Medulla oblongata (tissue), 1 donor: ENCODE data around the gene AKT1.
A peak's percentile ranks its signal among the peaks of the same experiment; 100 is the strongest.
"Not testable (repeated sequence)": the region's sequence is repeated elsewhere in the genome, so short reads cannot be mapped to it uniquely, and the experiment has no call there.

ENCODE experiments used
- DNase-seq: peaks from one replicate; pipeline ENCODE4 v3.0.0-alpha.2; 2015; ENCODE audit errors: extremely low spot score

The AKT1 gene

DNA sequence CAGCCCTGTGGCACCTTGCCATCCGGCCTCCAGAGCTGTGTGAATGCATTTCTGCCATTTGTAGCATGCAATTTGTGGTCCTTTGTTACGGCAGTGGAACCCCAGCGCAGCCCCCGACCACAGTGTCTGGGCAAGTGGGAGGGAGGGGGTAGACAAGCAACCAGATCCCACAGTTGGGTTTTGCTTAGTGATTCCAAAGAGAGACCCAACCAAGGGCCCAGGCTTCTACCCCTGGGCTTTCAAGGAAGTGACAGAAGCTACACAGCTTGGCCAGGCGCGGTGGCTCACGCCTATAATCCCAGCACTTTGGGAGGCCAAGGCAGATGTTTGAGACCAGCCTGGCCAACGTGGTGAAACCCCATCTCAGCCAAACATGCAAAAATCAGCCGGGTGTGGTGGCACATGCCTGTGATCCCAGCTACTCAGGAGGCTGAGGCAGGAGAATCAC is 23.2 kb upstream of the AKT1 start:
- DNase-seq: no peak

DNA sequence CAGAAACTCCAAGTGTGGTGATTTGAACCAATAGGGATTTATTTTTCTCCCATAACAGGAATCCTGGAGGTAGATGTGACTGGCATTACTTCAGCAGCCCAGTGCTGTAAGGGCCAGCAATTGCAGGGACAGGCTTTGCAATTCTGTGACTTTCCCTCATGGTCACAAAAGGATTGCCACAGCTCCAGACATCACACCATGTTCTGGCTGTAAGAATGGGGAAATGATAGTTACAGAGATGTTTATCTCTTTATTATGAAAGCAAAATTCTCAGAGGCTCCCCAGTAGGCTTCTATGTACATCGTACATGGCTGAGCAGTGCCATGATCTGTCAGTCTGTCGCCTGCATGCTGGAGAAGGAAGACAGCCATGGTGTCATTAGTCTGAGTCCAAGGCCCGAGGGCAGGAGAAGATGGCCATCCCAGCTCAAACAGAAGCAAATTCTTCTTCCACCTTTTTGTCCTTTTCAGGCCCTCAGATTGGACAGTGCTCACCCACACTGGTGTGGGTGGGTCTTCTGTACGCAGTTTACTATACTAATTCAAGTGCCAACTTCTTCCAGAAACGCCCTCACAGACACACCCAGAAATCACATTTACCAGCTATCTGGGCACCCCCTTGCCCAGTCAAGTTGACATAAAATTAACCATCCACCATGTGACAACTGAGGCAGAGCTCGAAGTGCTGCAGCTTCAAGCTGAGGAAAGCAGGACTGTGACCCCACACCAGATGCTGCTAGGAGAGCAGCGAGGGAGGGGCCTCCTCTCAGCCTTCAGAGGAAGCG is 22.6 kb upstream of the AKT1 start:
- DNase-seq: no peak

DNA sequence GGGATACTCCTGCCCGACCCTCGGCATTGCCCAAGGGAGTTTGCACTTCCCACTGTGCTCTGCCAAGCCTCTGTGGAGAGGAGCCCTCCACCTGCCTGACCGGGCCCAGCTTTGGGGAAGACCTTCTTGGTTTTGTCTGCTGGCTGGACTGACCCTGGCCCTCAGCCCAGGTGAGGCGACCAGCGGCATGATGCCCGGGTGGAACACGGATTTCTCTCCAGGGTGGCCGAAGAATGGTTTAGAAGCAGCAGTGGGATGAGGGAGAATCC is 21.0 kb upstream of the AKT1 start:
- DNase-seq: no peak

DNA sequence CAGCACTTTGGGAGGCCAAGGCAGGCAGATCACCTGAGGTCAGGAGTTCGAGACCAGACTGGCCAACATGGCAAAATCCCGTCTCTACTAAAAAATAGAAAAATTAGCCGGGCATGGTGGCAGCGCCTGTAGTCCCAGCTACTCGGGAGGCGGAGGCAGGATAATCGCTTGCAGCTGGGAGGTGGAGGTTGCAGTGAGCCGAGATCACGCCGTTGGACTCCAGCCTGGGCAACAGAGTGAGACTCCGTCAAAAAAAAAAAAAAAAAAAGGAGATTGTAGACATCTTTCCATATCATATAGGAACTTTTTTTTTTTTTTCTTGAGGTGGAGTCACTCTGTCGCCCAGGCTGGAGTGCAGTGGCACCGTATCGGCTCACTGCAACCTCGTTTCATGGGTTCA is 19.2 kb upstream of the AKT1 start:
- DNase-seq: not testable (repeated sequence)

DNA sequence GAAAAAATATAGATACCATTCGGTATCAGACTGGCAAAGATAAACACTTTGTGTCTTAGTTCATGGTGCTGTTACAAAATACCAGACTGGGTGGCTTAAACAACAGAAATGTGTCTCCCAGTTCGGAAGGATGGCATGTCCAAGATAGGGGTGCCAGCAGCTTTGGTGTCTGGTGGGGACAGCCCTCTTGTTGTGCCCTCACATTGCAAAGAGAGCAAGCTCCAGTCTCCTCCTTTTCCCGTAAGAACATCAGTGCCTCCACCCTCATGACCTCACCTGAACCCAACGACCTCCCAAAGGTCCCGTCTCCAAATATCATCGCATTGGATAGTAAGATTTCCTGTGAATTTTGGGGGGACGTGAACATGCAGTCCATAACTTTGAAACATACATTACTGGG is 17.7 kb upstream of the AKT1 start:
- no peak for DNase-seq

DNA sequence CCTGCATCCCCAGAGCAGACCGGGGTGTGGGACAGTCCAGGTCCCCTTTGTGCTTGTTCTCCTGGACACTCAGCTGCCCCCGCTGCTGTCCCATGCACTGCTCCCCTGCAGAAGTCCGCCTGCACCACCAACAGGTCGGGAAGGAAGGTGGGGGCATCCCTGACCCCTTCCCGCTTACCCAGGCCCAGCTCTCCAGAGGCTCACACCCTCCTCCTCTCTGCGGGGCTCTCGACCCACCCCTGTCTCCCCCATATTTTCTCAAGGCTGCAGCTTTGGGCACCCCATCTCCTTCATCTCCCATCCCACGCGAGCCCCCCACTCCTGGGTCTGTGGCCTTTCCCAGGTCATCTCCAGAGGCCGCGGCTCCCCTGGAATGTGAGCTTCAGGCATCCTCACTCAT is 14.8 kb upstream of the AKT1 start:
- DNase-seq: no peak

DNA sequence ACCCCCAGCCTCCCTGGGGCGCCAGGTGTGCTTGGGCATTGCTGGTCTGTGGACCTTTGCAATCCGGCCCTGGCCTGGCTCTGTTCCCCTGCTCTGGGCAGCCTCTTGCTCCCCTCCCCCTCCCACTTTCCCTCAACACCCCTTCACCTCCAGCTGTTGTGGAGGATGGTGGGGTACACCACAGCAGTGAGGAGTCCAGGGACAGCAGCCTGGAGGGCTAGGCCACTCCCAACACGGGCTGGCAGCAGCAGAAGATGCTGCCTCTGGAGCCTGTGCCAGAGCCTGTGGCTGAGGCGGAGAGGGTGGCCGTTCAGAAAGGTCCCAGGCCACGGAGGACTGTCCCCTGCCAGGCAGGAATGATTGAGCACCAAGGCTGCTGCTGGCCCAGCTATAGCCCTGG is 12.9 kb upstream of the AKT1 start:
- no peak for DNase-seq

DNA sequence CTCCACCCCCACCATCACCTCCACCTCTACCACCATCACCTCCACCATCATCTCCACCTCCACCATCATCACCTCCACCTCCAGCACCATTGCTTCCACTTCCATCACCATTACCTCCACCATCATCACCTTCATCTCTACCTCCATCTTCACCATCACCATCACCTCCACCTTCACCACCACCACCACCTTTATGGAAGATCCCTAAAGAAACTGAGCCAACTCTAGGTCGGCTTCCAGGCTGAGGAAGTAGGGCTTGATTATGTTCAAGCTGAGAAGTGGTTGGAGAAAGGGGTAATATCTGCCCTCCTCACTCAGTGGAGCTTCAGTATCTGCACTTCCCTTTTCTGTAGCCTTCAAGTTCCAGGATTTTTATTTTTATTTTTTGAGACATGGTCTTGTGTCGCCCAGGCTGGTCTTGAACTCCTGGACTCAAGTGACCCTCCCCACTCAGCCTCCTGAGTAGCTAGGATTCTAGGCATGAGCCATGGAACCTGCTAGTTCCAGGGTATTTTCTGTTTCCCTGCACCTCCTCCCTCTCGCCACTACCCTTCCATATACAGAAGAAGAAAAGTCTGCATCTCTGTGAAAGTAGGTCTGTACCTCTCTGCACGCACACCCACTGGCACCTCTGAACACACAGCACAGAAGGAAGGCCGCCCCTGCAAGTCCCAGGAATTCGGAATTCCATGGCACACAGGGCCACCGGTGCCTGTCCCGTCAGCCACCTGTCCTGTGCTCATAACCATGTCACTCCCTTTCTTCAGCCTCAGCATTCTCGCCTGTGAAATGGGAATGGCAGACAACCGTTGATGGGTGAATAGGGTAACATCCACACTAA is 11.3 kb upstream of the AKT1 start:
- no peak for DNase-seq

DNA sequence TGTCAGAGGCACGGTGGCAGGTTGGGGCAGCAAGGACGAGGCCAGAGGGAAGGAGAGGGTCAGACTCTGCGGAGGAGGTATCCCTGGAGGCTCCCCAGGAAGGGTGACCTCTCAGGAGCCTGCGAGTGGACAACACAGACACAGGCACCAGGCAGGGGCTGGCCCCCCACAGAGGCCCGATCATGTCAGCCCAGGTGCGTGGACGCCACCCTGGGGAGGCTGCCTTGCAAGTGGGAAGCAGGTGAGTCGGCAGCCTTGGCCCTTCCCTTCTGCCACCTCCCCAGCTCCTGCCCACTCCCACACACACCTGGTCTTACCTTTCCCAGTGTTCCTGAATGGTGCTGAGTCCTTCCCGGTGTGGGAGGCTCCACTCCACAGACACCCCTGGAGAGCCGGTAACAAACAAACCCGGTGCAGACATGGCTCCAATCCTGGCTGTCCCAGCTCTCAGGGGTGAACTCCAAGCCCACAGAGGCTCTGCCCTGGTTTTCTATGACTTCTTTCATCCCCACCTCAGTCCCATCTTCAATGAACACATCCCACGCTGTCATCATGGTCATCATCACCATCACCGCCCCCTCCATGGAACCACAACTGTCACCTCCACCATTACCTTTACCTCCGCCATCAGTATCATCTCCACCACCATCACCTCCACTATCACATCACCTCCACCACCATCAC is 10.5 kb upstream of the AKT1 start:
- no peak for DNase-seq

DNA sequence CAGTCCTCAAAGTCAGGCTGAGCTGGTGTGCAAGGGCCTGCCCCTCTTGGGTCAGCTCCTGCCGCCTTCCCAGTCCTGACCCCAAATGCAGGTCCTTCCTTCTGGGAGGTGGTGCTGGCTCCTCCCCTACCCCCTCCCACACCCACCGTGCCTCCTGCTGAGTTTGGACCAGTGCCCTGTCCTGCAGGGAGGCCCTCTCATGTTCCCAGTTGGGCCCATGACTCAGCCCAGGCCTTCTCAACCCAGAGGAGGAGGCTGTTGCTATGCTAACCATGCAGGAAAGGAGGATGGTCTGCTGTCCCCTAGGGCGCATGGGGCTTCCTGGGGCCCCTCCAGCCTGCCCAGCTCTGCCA is 9.8 kb upstream of the AKT1 start:
- DNase-seq: no peak

DNA sequence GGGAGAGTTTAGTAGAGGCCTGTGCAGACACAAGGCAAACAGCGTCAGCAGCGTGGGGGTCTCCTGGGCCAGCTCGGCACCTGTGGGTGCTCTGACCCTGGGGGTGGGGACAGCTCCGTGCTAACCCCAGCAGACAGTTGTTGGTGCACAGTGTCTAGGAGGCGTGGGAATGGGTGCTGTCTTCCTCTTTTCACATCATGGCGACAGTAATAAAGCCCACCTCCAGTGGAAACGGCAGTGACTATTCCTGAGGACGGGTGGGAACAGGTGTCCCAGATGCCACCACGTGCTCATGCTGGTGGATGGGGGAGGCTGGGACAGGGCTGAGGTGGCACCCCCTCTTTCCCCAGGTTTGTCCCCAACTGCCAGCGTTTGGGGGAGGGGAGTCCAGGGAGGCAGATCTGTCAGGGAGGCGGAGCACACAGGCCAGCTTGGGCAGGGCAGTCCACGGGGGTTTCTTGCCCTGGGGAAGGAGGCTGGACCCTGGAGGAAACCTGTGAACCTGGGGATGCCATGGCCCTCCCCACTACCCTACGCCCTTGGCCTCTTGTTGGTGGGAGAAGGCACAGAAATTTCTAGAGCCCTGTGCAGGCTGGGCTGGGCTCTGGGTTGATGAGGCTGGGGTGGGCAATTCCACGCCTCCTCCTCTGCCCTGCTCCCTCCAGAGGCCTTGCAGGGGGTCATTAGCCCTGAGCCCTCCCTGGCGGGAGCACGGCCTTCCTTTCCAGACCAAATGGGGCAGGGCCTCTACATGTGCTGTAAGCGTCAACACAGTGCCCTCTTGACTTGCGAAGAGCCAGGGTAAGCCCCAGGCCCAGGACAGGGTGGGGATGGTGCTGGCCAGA is 9.2 kb upstream of the AKT1 start:
- no peak for DNase-seq

DNA sequence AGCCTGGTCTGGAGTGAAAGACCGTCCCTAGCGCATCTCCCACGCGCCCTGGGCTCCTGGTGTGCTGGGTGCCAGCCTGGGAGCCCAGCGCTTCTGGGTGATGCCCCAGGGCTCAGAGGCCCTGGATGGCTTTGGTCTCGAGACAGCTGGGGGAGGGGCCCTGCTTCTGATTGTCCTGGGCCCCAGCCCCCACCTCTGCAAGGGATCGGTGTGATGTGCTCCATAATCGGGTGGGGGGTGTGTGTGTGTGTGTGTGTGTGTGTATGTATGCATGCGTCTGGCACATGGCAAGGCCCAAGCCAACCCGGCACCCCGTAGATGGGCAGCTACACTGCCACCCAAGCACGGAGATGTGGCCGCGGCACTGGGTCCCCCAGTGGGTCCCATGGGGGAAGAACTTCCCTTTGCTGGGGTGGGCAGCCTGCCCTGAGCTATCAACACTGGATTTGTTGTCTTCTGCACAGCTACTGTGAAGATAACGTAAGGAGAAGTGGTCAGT is 8.4 kb upstream of the AKT1 start:
- no peak for DNase-seq

DNA sequence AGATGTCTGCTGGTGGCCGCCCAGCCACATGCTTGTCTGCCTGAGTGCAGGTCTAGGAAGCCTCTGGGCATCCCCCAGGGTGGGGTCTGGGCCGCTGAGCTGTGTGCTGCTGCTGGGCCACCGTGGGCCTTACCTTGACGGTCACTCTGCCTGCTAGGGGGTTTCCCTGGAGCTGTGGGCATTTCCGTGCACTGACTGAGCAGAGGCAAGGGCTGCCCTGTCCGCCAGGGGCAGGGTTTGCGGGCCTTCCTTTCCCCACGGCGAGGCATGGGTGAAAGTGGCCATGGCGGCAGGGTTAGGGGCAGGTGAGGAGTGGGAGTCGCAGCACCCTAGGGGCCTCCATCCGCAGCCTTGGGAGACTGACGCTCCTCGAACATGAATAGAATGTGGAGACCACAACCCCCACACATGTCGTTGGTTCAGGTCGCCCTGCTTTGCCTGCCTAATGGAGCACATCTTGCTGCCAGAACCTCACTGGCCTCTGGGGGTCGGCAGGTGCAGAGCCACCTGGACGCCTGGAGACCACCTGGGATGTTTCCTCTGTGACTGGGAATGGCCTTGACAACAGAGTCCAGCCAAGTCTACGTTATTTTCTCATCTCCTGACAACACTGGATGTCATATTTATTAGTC is 7.8 kb upstream of the AKT1 start:
- no peak for DNase-seq

DNA sequence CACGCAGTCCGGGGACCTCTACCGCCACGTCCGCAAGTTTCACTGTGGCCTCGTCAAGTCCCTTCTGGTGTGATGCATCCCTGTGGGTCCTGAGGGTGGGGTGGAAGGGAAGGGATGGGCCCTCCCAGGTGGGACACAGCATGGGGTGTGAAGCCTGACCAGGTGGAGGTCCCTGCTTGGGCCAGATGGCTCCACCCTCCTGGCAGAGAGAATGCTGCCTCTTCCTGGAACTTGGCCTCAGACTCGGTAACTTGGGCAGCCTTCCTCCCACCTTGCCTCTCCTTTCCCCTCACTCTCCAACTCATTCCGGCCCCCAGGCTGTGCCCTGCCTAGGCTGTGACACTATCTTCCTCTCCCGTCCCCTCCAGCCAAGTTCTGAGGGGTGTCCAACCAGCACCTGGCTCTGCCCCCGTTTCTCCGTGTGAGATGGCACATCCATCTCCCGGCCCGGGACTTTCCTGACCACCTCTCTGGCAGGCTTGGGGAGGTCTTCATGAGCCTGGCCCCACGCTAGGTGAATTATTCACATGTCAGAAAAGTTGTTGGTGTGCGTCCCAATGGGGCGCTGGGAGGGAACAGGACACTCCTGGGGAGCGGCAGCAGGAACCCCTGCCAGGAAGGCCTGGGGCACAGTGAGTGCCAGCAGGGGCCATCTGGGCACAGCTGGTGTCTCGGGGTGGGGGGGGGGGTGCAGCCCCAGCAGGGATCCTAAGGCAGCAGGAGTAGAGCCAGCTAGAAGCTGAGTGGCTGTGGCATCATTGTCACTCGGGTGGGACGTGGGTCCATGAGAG is 7.0 kb upstream of the AKT1 start:
- DNase-seq: no peak

DNA sequence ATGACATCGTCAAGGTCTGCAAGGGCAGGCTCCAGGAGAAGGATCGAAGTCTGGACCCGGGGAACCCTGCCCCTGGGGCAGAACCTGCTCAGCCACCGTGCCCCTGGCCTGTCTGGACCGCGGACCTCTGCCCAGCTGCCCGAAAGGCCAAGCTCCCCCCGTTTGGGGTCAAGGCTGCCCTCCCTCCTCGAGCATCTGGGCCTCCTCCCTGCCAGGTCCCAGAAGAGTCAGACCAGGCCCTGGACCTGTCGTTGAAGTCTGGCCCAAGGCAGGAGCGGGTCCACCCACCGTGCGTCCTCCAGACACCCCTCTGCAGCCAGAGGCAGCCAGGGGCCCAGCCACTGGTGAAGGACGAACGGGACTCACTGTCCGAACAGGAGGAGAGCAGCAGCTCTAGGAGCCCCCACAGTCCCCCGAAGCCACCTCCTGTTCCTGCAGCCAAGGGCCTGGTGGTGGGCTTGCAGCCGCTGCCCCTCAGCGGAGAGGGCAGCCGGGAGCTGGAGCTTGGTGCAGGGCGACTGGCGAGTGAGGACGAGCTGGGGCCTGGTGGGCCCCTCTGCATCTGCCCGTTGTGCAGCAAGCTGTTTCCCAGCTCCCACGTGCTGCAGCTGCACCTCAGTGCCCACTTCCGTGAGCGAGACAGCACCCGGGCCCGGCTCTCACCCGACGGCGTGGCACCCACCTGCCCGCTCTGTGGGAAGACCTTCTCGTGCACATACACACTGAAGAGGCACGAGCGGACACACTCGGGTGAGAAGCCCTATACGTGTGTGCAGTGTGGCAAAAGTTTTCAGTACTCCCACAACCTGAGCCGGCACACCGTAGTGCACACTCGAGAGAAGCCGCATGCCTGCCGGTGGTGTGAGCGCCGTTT is 6.2 kb upstream of the AKT1 start:
- DNase-seq: no peak

DNA sequence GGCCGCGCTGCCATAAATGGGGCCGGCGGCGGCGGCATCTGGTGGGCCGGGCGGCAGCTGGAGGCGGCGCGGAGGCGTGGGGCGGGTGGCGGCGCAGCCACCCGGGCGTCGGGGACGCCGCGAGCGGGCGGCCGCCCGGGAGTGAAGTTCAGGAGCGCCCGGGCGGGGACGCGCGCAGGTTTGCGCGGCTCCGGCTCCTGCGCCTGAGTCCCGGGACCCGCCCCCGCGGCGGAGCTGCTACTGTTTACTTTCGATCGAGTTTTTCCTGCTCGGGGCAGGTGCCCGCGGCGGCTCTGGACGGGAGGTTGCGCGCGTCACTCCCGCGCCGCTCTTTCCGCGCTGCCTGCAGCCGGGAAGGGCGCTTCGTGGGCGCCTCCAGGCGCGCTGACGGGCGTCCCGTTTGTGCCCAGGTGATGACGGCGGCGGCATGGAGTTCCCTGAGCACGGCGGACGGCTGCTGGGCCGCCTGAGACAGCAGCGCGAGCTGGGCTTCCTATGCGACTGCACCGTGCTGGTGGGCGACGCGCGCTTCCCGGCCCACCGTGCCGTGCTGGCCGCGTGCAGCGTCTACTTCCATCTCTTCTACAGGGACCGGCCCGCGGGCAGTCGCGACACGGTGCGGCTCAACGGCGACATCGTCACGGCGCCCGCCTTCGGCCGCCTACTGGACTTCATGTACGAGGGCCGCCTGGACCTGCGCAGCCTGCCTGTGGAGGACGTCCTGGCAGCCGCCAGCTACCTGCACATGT is 5.4 kb upstream of the AKT1 start, which contains the start of gene ZBTB42:
TSS of gene ZBTB42 (plus strand) at position 331 of the 749 bp plus-strand sequence. CDS start at position 428, 97 bp downstream.
- DNase-seq: no peak

DNA sequence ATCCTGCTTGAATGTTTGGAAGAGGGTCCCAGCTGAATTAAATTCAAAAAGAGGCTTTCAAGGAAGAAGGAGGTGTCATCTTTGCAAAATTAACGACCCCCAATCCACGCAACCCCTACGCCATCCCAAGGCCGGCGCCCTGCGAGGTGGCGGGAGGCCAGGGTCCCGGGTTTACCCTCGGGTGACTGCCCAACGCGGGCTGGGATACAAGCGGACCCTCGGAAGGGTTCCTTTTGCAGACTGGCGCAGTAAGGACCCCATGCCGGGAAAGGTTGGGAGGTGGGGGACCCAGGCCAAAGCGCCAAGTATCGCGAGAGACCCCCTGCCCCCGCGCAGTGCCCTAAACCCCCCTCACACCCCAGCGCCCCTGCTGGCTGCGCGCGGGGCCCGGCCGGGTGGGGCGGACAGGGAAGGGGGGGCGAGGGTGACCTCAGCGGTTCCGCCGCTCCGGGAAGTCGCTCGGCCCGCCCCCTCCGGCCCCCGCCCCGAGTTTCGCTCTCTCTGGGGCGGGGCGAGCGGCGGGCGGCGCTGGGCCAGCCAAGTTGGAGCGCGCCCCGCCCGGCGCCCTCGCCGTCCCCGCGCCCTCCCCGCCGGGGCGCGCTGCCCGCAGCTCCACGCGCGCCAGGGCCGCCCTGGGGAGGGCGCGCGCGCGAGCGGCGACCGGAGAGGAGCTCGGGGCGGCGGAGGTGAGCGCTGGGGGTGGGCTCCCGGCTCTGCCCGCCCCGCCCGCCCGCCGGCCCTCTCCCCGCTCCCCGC is 4.6 kb upstream of the AKT1 start:
- DNase-seq: peak; percentile 69
